ENCODE data around the gene PCDH19. TPM values are rescaled to one million over a fixed set of nuclear protein-coding genes. Genes with fewer than 3 reads are reported as not detected.
A peak's percentile ranks its signal among the peaks of the same experiment; 100 is the strongest.

Gene PCDH19
- total RNA-seq, 1 donor from 2014 or later = 16.4 TPM

- DNase-seq (ENCODE audit: low spot score) (no peak), ATAC-seq (no peak)
- intact Hi-C loops (cut with DNase I) = no loop called here
Observed at GRCh38 chrX:100340491-100341141, 69.5 kb downstream of the PCDH19 start.

GRCh38 chrX:100328351-100328750, 81.7 kb downstream of the PCDH19 start:
- intact Hi-C loops (cut with DNase I) = no loop called here
- ATAC-seq (no peak), DNase-seq (ENCODE audit: low spot score) (no peak)

DNA sequence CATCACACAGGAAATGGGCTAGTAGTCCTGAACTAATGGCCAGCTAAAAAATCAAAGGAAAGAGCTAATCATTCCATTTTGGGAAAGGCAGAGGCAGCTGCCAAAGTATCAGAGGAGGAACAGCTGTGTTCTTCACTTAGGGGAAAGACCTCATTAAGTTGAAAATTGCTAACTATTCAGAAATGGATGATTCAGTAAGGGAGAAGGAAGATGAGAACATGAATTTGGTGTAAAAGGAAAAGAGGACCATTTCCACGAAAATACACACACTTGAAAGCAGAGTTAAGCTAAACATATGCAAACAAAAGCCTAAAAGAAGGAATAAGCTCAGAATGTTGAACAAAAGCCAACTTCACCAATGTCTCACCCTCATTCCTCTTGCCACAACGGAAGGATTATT, 90.4 kb downstream of the PCDH19 start:
- no peak for DNase-seq (ENCODE audit: low spot score)
- peak; percentile 45 for ATAC-seq
- intact Hi-C loops (cut with DNase I) = no loop called here

DNA sequence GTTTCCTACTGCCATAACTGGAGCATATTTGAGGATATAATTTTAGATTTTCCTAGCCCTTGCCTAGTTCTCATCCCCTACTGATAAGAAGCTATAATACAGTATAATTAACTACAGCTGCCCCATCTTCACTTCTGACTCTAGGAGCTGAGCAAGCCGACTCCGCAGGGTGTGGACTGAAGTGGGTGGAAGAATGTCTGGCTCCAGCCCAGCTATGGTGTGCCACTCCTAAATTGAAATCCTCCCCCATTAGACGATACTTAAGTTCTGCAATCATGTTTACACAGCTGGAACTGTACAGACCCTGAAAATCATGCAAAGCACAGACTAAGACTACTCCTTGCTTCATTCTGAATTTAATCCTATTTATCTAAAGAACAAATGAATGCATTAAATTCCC, 93.1 kb downstream of the PCDH19 start:
- intact Hi-C loops (cut with DNase I) = no loop called here
- DNase-seq (ENCODE audit: low spot score) (no peak), ATAC-seq (peak; percentile 76)

DNA sequence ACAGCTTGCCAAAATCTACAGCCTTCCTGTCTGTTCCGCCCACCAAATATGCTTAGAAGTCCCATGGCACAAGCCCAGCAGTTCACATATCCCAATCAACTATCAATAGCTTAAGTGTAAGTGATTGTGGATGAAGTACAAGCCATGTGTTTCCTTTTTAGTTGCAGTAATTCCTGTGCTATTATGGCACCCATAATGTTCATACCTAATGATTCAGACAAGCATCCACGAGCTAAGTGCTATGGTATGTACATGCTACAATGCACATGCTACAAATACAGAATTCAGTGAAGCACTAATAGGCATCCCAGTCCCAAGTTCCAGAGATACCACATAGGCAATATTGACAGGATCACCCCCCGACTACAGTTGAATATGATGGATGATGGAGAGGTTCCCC, 94.5 kb downstream of the PCDH19 start:
- DNase-seq (ENCODE audit: low spot score) = no peak
- ATAC-seq = no peak
- intact Hi-C loops (cut with DNase I) = no loop called here

DNA sequence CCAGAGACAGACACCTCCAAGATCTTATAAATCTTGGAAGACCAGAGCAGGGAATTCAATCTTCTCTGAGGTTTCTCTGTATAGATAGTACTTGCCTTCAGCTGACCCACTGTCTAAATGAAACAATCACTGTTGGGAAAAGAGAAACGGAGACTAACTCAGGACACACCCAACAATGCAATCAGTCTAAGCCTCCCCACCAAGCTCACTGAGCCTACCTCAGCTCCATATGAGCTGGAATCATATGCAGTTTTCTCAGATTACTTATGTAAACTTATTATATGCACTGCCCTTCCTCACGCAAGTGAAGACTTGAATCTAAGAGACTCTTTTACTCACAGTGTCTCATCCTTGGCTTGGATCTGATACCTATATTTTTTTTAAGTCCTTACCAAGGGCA, 110.5 kb downstream of the PCDH19 start:
- DNase-seq (ENCODE audit: low spot score) (no peak), ATAC-seq (no peak)
- intact Hi-C loops (cut with DNase I) = no loop called here

DNA sequence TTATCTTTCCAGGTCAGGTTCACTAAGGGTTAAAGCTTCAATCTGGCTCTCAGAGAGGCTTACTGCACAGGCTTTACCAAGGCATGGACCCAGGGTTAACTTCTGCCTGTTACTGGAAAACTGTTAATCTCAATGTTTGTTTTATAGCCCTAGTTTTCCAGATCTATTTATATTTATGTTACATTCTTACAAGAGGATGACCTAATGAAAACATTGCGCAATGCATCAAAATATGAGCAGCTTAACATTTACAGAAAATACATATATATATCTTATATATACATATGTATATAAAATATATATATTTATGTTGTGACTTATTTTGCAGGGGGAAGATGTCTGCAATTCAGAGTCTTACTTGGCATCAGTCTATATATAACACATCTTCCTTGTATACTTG, 112.3 kb downstream of the PCDH19 start:
- no peak for ATAC-seq
- no peak for DNase-seq (ENCODE audit: low spot score)
- intact Hi-C loops (cut with DNase I) = no loop called here

DNA sequence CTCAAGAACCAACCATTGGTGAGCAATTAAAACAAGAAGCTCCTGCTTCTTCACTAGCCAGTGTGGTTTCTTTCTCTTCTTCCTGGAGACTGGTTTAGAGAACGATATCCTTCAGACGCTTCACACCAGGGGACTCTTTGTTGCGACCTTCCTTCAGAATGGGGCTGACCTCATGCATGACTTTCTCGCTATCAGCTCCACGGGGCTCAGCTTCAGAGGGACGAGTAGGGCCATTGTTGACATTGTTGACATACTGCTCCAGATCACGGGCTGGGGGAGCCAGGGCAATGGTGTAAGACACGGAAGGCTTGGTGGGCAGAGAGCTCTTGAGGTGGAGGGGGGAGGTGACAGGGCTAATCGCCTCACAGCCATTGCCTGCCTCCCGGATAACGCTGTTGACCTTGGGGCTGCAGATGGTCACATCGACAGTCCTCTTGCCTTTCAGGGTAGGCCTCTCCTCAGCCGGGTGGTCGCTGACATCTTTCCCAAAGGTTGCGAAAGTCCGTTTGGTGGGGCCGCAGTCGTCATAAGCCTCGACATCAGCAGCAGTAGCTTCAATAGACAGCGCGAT, 113.8 kb downstream of the PCDH19 start:
- intact Hi-C loops (cut with DNase I) = no loop called here
- ATAC-seq (no peak), DNase-seq (ENCODE audit: low spot score) (no peak)

DNA sequence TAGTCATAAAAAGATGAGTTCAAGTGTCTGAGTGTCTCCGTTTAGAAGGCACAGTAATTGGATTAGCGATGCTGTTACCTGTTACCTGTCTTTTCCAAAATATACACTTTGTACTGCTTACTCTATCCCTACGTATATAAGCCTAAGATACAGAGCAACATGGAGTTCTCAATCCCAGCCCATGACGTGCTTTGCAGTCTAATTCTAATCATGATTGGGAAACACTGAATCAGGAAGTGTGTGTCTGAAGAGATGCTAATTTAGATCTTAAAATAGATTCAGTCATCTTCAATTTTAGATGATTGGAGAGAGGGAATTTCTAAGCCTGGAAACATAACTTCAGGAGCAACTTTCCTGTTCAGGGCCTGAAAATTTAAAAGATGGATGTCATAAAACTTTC, 115.1 kb downstream of the PCDH19 start:
- ATAC-seq = no peak
- intact Hi-C loops (cut with DNase I) = no loop called here
- DNase-seq (ENCODE audit: low spot score) = no peak

- intact Hi-C loops (cut with DNase I) = no loop called here
- ATAC-seq (no peak), DNase-seq (ENCODE audit: low spot score) (no peak)
Observed at GRCh38 chrX:100289066-100289558, 121.0 kb downstream of the PCDH19 start.

GRCh38 chrX:100277231-100277630, 132.8 kb downstream of the PCDH19 start:
- no peak for DNase-seq (ENCODE audit: low spot score)
- ATAC-seq = no peak
- intact Hi-C loops (cut with DNase I) = no loop called here

DNA sequence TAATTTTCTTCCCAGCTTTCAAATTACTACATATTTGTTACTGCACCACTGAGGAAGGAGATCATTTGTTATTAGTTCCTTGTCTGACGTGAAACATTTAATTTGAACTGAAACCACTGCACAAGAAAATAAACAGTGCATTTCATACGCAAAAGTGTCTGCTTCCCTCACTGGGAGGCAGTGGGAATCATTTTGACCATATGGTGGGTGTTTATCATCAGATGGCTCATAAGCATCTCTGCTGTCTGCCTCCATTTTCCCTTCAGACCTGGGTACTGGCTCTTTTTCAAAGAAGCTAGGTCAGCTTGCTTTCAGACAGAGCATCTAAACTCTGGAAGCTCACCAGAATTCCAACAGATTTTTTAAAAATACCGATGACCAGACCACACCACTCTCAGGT, 135.2 kb downstream of the PCDH19 start:
- intact Hi-C loops (cut with DNase I) = no loop called here
- ATAC-seq (no peak), DNase-seq (ENCODE audit: low spot score) (no peak)

GRCh38 chrX:100265179-100265578, 144.9 kb downstream of the PCDH19 start:
- intact Hi-C loops (cut with DNase I) = no loop called here
- ATAC-seq (no peak), DNase-seq (ENCODE audit: low spot score) (no peak)

GRCh38 chrX:100264200-100264599, 145.9 kb downstream of the PCDH19 start:
- intact Hi-C loops (cut with DNase I) = no loop called here
- DNase-seq (ENCODE audit: low spot score) (no peak), ATAC-seq (no peak)

GRCh38 chrX:100263650-100264049, 146.4 kb downstream of the PCDH19 start:
- intact Hi-C loops (cut with DNase I) = no loop called here
- no peak for ATAC-seq
- no peak for DNase-seq (ENCODE audit: low spot score)

GRCh38 chrX:100248885-100249493, 161.1 kb downstream of the PCDH19 start:
- intact Hi-C loops (cut with DNase I) = no loop called here
- DNase-seq (ENCODE audit: low spot score) = no peak
- ATAC-seq = no peak

DNA sequence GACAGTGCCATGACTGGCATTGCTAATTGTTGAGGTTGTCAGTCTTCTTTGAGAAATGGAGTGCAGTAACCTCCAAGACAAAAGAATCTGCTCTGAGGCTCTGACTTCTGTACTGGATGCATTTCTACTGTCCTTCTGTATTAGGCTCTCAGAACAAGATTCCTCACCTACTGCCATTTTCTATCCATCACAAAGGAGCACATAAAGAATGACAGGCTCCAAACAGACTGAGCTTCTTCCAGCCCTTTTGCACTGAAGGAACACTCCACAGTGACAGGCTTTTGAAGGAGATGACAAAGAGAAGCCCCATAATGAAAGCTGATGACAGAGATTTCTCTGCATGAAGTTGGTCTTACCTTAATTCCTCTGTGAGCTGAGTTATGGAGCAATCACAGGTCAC, 162.2 kb downstream of the PCDH19 start:
- DNase-seq (ENCODE audit: low spot score) = no peak
- ATAC-seq = no peak
- intact Hi-C loops (cut with DNase I) = no loop called here

DNA sequence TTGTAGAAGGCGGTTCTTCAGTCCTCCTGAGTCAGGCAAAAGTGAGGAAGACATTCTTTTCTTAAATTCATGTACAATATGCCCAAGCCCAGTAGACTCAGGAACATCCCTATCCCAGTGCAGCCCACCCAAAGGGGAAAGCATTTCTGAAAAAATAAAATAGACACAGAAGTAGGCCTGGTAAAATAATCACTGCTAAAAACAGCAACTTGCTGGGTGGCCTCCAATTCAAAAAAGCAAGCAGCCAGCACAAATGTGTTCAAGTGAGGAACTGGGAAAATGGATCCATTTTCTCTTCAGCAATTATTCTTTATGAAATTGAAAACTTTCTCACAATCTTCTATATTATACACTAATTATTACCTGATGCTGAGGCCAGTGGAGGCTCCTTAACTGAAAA, 165.4 kb downstream of the PCDH19 start:
- DNase-seq (ENCODE audit: low spot score) (no peak), ATAC-seq (no peak)
- intact Hi-C loops (cut with DNase I) = no loop called here
